Fibroblast of skin of abdomen (primary cell): ENCODE measurements around the gene MPPED2.

Experiments used
- DNase-seq: peaks from one replicate; pipeline ENCODE4 v3.0.0-alpha.2; 2013

Gene MPPED2

DNA sequence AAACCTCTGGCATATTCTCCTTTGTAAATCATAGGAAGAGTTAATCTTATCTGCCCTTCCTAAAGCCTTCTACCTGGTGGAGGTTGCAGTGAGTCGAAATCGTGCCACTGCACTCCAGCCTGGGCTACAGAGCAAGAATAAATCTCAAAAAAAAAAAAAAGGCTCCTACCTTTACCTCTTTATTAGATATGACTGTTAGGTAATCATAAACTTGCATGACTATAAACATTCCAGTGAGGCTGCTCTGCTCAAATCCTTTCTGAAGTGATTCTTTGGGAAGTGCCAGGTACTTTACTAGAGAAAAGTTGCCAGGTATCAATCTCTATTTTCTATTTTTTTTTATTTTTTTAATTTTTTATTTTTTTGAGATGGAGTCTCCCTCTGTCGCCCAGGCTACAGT, 59.6 kb downstream of the MPPED2 start:
- DNase-seq, result no peak

DNA sequence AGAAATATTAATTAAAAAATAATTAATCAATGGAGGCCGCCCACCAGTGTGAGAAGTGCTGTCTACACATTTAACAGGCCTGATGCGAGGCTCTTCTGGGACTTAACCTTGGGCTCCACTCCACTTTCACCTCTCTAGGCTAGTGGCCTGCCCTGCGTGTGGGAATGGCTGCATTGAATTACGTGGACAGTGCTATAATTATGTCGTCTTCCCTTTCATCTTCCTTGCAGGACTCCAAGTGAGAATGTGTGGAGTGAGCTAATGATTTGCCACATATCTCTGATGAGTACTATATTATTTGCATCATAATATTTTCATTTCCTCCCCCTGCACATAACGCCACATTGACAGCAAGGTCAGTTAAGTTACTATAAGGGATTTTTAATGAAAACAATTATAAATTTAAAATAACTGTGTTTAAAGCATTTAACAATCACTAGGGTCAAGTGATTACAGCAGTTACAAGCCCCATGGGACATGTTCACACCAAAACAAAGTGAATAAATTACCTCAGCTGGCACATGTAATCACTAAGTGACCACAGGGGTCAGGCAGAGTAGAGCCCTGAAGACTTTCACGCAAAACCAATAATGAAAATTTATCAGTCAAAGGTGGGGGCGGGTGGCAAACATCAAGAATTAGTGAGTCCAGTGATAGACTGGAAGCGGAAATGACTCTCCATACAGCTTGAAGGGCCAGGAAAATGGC, 63.5 kb downstream of the MPPED2 start:
- no peak for DNase-seq

DNA sequence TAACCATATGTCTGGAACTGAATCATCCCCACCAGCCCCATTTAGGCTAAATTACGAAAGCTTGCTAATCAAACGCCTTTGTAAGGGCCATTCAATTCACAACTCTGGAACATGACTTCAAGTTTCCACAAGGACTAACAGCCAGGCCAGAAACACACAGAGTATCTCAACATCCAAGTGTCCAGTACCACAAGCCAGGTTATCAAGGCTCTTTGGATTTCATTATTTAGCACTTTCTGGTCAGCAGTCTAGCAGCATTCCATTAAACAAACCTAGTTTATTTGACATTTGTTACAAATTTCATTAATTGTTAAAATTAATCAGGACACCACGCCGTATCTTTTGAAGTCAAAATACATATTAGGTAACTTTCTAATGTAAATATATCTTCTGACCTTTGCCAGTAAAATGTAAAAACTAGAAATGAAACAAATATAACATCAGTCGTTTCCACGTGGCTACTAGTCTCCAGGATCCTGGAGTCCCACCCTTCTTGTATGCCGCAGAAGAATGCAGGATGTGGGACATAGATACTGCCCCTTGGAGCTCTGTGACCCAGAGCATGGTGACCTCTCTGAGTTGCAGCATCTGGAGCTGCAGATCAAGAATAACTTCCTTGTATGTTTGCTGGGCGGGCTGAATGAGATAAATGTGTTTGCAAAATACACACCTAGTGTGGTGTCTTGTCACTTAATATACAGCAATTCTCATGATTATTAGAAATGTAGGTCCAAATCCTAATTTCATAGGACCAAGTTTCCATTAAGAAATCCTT, 64.7 kb downstream of the MPPED2 start:
- no peak for DNase-seq

DNA sequence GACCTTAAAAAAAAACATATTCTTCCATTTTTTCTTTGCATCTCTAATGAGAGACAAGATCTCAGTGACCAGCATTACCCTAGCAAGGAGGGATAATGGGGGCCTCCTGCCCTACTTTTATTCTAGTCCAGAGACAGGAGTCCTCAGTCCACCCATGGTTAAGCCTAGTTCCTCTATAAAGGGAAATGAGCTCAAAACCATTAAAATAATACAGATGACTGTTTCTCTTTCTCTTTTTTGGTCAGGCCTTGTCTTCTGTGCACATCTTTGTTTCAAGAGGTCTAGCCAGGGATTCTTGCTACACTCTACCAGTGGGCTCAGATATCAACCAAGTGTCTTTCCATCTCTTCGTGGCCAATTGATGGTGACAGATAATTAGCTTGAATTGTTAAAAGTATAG, 73.1 kb downstream of the MPPED2 start:
- DNase-seq, result no peak

DNA sequence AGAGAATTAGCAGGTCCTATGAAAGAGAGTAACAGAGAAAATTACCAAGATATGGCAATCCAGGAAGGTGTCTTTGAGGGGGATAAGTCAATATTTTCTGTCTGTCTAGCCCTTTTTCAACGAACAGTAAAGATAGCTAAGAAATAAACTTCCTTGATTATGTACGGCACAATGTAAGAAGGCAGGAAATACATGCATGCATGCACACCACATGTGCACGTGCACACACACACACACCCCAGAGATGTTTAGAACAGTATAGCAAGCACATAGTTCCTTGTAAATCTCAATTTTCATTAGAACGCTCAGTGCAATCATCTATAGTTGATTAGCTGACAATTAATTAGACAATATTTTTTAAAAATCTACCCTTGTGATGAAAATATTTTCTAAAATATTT, 74.7 kb downstream of the MPPED2 start:
- DNase-seq, result no peak

DNA sequence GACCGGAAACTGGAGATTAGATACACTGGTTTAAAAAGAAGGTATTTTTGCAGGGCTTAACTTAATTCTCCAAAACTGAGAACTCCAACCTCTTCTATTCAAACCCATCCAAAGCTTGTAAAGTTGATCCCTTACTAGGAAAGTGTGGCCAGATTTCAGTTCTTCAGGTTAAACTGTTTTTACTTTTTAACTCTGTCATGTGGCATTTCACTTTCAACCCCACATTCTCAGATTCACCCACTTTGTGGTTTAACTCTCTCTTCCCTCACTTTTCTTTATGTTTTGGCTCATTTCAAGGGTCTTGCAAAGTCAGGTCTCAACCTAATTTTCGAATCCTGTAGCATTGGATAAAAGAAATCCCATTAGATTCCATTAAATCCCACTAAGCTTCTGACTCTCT, 75.4 kb downstream of the MPPED2 start:
- DNase-seq, result no peak

DNA sequence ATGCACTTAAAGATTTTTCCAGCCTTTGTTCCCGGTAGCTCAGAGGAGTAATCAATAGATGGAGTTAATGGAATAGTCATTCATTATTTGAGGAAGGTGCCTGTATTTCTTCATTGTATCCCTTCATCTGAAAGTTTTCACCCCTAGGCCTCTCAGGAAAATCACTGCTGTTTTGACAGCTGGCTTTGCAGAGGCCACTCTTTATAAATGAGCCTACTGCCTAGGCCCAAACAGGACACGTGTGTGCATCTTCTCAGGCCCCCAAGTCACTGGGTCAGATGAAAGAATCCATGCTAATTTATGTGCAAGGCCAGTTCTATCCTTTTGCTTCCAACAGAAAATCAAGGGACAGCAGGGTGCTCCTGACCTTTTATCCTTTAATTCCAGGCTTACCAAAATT, 76.8 kb downstream of the MPPED2 start:
- DNase-seq, result no peak

DNA sequence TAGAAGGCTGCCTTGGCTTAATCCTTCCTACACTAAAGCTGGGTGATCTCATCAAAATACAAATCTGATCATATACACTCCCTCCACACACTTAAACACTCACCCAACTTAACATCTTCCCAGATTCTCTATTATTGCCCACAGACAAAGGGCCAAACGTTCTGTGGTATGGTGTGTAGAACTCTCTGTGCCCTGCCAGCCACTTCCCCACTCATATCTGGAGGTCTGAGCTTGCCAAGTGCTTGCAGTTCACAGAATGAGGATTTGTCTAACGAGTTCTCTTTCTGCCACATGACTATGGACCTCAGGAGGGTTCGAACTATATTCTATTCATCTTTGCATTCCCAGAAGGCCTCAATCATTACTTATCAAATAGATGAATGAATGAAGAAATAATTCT, 77.6 kb downstream of the MPPED2 start:
- no peak for DNase-seq

DNA sequence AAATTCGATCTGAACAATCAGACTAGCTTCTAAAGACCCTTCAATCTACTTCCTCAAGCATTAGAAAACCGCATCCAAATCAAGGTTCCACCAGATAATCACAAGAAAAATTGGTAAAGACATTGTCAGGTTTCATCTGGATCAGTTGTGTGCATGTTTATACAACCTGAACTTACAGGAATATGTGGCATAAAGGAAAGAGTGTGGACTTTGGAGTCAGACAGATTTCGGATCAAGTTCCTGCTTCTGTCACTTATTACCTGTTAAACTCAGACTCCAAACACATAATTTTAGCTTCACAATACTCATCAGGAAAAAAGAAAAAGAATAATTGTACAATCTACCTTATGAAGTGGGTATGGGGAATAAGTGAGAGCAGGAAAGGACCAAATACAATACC, 80.5 kb downstream of the MPPED2 start:
- no peak for DNase-seq

DNA sequence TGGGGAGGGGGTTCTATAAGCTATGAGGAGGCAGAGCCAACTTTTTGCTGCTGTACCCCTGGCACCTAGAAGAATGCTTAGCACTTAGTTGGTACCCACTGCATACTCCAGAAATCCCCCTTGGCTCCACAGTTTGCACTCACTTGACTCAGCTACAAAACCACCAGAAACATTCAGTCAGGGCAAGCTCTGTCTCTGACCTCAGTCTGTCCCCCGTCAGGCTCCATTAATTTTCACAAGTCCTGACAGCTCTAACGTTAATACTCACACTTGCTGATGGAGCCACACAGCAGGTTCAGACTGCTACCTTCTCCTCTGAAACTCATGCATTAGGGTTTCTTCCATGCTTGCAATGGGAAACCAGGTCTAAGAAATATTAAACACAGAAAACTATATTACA, 81.7 kb downstream of the MPPED2 start:
- DNase-seq, result no peak

DNA sequence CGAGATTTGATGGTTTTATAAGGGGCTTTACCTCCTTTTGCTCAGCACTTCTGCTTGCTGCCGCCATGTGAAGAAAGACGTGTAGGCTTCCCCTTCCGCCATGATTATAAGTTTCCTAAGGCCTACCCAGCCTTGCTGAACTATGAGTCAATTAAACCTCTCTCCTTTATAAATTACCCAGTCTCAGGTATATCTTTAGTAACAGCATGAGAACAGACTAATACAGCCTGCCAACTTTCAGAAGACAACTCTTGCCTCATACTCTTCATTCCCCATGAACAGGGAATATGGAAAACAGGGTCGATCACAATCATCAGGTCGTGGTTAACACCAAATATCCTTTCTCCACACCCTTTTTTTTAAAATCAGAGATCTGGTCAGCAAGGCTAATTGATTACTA, 83.0 kb downstream of the MPPED2 start:
- DNase-seq, result no peak

DNA sequence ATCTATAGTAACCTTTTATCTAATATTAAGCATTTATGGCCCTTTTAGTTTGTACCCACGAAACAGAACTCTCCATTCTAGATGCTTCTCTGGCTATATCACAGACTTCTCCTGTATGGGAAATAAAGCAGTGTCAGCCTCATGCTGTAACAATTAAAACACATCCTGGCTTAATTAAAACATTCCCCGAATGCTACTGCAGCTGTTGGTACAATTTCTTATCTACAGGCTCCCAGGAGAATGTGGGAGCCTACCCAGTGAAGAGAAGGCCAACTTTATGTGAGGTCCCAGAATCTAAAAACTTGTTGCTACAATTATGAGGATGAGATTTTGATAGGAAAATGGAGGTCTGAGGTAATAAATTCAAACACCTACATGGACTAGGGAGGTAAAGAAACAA, 83.8 kb downstream of the MPPED2 start:
- peak; percentile 2 for DNase-seq

DNA sequence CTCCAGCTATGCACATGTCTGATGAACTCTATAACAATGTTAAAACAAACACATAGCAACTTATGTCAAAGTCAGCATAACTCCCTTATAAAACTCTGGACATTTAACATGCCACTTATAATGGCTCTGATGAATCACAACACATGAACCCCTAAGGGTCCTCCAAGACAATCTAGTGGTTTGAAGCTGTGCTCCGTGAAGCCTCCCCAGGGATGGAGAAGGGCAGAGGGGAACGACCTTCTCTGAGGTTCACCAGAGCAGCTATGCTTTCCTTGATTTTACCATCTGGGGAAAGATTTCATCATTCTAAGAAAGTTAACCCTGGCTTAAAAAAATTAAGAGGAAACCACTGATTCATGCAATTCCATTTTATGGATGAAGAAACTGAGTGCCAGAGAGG, 84.4 kb downstream of the MPPED2 start:
- DNase-seq, result no peak

DNA sequence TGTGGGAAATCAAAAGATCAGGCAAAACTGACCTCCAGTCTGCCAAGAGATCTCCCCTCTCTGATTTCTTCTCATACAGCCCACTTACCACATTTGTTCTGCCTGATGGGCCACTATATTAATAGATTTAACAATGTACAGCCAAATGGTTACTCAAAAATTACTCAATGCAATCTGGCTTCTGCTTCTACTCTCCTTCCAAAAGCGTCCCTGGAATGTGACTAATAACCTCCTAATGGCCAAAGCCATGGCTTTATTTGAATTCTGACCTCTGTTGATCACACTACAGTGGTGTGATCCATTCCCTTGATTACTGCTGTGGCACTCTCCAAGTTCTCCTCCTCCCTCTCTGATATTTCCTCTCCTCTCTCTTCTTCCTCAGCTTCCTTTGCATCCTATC, 86.2 kb downstream of the MPPED2 start:
- DNase-seq, result no peak

DNA sequence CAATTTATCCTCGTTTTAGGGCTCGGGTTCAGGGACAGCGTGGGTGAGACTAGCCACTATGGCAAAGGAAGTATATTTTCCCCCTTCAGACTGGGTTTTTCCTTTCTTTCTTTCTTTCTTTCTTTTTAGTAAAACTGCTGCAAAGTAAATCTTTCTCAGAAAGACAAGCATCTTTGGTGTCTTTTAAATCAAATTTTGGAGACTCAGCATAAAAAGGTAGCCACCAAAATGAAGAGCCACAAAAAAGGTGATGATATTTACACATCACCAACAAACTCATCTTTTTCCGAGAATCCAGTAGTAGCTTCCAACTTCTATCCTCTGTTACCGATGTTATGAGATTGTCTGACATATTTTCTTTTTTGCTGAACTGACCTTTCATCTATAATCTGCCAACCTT, 88.6 kb downstream of the MPPED2 start:
- DNase-seq, result no peak

DNA sequence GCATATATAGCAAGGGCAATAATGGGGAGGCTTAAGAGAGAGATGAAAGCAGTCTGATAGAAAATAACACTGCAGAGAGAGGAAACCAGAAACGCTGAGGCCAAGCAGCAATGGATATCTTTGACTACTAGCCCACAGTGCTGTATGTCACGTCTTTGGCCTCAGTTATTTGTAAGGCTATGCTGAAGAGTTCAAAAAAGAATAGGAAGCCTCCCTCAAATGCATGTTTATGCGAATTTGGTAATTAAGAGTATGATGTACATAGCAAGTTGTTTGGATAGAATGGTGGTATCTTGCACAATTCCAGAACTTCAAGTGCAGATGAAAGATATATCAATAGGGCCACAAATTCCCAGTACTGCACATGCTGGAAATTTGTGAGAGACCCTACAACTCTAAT, 89.2 kb downstream of the MPPED2 start:
- no peak for DNase-seq

DNA sequence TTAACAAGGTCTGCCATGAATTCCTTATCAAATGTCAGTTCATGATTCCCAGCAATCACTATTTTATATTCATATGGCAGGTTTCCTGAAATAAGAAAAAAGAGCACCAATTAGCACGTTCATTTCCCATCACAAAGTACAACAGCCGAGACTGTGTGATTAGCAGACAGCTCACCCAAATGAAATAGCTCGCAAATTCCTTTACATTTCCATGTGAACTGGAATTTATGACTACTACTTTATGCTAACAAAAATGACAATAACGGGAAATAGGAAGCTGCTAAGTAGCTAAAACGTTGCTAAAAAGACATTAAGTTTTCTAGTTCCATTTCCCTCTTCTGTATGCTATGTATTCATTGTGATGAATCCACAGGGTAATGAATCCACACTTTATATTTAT, 90.7 kb downstream of the MPPED2 start:
- no peak for DNase-seq

DNA sequence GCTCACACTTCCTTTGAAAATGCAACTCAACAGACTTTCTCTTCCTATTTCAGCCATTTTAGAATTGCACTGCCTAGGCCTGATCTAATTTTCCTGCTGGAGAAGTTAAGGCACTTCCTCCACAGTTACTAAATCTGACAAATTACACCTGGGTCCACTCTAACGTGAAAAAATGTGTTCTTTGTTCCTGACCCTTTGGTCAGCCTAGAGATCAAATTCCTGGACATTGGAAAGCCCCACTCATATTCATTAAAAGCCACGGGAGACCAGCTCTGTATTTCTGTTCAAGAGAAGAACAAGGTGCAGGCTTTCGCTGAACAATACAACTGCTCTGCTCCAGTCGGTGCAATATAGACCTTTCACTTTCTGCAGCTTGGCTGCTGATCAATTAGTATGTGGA, 96.6 kb downstream of the MPPED2 start:
- DNase-seq, result no peak

DNA sequence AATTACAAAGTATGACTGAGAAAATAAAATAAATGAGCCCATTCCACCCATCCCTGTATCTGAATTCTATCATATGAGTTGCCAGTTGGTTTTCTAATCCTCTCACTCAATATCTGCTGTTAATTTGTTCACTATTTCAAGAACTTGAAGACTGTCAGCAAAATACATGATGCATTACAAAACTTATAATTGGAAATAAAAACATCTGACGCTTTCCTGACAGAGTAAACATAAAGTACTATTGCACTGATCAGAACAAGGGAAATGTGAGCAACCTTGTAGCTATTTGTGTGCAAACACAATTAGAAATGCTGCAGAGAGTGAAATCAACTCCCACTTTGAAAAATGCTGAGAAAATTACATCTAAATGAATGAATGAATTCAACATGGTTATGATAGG, 97.1 kb downstream of the MPPED2 start:
- DNase-seq, result no peak

DNA sequence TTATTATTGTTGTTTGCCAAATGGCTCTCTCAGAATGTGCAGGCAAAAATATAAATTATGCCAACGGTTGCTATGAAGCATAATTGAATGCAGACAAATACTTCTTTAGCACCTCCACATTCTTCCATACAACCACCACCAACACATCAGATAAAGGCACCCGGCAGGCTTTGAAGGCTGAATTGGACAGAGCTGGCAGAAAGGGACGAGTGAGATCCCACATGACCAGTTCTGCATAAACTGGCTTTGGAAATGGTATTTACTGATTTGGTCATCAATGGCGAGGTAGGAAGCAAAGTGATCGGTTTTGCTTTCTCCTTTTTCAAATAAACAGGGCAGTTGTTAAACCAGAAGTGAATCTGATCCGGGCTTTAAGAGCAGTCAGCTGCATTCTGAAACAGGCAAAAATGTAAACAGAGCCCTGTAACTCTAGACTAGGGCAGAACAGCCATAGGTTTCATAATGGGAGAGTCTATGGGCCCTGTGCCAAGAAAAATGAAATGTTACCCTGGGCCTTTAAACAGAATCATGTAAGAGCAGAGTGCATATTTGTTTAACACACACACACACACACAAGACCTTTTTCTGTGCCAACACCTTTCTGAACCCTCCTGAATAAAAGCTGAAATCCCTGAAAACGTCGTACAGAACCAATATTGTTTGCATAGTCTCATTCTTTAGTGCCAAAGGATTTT, 97.7 kb downstream of the MPPED2 start:
- peak; percentile 66 for DNase-seq

DNA sequence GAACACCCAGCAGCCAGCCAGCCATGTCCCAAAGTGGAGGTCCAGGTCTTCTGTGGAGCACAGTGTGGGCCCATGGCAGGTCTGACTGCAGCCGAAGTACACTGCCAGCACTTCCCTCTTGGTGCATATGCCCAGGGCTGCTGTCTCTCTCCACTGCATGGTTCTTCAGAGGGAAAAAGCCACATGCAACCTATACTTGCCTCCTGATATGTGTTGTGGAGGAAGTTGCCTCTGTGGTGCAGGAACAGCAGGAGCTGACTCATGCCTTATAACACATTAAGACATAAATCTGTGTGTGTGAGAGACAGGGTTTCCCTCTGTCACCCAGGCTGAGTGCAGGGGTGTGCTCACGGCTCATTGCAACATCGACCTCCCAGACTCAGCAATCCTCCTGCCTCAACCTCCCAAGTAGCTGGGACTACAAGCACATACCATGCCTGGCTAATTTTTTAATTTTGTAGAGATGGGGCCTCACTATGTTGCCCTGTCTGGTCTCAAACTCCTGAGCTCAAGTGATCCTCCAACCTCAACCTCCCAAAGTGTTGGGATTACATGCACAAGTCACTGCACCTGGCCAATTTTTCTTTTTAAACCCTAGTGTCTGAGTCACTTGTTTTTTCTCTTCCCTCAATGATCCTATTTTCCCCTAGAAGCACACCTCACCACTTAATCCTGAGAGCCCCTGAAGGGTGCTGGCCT, 98.8 kb downstream of the MPPED2 start:
- DNase-seq, result peak; percentile 75

DNA sequence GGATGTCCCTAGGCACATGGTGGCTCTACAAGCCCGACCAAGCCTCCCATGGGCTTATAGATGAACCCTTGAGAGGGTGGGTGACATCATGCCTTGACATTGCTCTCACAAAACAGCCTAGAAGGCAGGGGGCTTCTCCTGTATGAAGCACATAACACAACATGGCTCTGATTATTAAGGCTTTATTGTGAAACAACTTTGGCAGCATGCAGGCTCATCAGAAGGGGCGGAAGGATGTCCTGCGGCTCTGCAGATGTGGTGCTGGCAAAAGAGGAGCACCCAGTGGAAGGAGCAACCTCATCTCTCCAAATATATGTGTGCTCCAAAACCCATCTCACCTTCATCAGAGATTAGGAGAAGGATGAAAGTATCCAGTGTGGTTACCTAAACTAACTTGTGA, 100.4 kb downstream of the MPPED2 start:
- peak; percentile 3 for DNase-seq

DNA sequence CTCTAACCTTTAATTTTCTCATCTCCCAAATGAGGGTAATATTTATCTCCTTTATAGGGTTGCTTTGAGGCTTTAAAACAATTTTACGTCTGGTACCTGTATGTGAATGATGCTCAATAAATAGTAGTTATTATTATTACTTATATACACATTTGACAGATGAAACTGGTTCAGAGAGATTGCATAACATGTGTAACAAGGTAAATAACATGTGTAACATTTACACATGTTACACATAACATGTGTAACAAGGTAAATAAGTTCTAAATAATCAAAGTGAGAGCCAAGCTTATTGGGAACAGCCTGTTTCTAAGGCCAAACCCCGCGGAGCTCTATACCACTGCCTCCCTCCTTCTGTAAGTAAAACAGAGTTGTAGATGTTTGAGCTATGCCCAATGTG, 100.9 kb downstream of the MPPED2 start:
- DNase-seq, result no peak
